ENCODE results near the gene NCOA3. TPM values are rescaled to one million over a fixed set of nuclear protein-coding genes. Genes with fewer than 3 reads are reported as not detected.
"Not testable (repeated sequence)": the region's sequence is repeated elsewhere in the genome, so short reads cannot be mapped to it uniquely, and the experiment has no call there.

Gene NCOA3
- total RNA-seq, 1 donor from 2014 or later: 17.9 TPM

DNA sequence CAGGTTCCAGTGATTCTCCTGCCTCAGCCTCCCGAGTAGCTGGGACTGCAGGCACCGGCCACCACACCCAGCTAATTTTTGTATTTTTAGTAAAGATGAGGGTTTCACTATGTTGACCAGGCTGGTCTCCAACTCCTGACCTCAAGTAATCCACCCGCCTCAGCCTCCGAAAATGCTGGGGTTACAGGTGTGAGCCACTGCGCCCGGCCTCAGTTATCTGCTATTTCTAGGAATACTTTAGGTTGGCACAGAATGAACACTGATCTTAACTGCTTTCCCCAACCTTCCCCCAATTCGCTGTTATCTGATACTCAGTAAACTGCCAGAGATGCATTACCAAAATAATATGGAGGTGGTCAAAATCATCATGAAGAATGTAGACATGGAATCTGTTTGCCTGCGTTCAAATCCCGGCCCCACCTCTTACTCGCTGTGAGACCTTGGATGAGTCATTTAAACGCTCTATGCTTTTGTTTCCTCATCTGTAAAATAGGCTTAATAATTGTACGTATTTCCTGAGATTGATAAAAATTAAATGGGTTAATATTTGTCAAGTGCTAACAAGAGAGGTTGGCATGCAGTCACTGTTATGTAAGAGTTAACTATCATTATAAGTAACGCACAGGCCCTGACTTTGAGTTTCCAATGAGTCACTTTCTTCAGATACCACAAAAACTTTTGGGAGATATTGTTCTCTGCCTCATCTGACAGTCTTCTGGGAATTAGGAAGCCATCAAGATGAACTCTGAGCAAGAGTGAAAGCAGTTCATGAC, 44.5 kb upstream of the NCOA3 start:
- no peak overlapping the region for H3K4me3 ChIP-seq (ENCODE audit: low read depth, low read length)
- DNase-seq (ENCODE audit: low read depth): no peak
- TF ChIP-seq, protein P1, sequence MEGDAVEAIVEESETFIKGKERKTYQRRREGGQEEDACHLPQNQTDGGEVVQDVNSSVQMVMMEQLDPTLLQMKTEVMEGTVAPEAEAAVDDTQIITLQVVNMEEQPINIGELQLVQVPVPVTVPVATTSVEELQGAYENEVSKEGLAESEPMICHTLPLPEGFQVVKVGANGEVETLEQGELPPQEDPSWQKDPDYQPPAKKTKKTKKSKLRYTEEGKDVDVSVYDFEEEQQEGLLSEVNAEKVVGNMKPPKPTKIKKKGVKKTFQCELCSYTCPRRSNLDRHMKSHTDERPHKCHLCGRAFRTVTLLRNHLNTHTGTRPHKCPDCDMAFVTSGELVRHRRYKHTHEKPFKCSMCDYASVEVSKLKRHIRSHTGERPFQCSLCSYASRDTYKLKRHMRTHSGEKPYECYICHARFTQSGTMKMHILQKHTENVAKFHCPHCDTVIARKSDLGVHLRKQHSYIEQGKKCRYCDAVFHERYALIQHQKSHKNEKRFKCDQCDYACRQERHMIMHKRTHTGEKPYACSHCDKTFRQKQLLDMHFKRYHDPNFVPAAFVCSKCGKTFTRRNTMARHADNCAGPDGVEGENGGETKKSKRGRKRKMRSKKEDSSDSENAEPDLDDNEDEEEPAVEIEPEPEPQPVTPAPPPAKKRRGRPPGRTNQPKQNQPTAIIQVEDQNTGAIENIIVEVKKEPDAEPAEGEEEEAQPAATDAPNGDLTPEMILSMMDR (conservative IDR thresholded peaks at IDR 0.05; ENCODE audit: low read depth, low read length): no peak

DNA sequence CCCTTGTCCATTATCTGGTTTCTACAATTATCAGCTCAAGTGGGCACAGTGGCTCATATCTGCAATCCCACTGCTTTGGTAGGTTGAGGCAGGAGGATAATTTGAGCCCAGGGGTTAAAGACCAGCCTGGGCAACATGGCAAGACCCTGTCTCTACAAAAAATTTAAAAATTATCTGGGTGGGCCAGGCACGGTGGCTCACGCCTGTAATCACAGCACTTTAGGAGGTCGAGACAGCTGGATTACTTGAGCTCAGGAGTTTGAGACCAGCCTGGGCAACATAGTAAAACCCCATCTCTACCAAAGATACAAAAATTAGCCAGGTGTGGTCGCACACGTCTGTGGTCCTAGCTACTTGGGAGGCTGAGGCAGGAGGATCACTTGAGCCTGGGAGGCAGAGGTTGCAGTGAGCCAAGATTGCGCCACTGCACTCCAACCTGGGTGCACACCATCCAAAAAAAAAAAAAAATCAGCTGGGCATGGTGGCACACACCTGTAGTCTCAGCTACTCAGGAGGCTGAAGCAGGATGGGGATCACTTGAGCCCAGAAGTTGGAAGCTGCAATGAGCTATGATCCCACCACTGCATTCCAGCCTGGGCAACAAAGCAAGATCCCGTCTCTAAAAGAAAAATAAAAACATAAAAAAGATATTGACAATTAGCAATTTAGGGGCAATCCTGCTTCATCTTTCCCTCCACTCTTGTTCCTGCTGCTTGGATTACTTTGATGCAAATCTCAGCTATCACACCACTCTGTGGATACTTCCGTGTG, 43.2 kb upstream of the NCOA3 start:
- H3K4me3 ChIP-seq (ENCODE audit: low read depth, low read length); DNase-seq (ENCODE audit: low read depth): not testable (repeated sequence)

DNA sequence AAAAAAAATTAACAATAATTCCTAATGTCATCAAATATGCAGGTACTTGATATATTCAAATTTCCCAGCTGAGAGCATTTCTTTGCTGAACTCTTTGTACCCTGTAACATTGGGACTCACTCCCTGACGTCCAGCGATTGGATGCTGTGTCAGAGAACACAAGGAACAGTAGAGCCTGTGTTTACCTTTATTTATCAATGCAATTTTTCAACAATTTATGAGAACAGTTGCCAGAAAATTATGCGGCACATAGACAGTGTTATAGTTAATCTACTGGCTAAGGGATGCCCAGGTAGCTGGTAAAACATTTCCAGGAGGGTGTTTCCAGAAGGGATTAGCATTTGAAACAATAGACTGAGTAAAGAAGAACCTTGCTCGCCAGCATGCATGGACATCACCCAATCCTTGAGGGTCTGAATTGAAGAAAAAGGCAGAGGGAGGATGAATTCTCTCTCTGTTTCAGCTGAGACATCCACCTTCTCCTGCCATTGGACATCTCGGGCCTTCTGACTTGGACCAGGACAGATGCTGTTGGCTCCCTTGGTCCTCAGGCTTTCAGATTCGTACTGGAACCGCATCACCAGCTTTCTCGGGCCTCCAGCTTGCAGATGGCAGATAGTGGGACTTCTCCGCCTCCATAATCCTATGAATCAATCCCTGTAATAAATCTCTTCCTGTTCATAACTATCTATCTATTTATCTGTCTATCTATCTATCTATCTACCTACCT, 42.2 kb upstream of the NCOA3 start:
- no peak for DNase-seq (ENCODE audit: low read depth)
- no peak overlapping the region for H3K4me3 ChIP-seq (ENCODE audit: low read depth, low read length)
- TF ChIP-seq, protein P1 (conservative IDR thresholded peaks at IDR 0.05; ENCODE audit: low read depth, low read length): no peak

GRCh38 chr20:47460761-47461112, 41.0 kb upstream of the NCOA3 start:
- DNase-seq (ENCODE audit: low read depth): not testable (repeated sequence)

DNA sequence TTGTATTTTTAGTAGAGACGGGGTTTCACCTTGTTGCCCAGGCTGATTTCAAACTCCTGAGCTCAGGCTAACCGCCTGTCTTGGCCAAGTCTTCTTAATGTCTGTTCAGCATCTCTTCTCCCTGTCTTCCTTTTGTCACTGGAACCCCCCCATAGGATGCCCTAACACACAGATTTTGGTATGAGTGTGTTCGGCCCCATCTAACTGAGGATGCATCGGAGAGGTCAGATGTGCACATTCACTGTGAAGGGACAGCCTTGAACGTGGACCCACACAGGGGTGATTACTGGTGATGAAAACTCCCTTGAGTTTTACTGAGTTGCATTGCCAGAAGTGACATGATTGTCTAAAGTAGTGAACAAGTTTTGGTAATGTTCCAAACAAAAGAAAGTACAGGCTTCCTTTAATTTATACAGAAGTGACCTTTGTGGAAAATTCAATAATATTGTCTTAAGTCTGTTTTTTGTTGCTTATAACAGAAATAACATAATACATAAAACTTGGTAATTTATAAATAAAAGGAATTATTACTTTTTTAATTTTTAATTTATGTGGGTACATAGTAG, 40.5 kb upstream of the NCOA3 start:
- TF ChIP-seq, protein P1 (conservative IDR thresholded peaks at IDR 0.05; ENCODE audit: low read depth, low read length): no peak
- no peak for DNase-seq (ENCODE audit: low read depth)
- no peak overlapping the region for H3K4me3 ChIP-seq (ENCODE audit: low read depth, low read length)

More at GRCh38 chr20:47460761-47461112, 41.0 kb upstream of the NCOA3 start:
- H3K4me3 ChIP-seq (ENCODE audit: low read depth, low read length): not testable (repeated sequence)

DNA sequence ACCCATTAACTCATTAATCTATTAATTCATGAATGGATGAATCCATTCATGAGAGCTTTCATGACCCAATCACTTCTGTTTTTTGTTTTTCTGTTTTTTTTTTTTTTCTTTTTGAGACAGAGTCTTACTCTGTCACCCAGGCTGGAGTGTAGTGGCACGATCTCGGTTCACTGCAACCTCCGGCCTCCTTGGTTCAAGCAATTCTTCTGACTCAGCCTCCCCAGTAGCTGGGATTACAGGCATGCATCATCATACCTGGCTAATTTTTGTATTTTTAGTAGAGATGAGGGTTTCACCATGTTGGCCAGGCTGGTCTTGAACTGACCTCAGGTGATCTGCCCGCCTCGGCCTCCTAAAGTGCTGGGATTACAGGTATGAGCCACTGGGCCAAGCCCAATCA, 39.8 kb upstream of the NCOA3 start:
- not testable (repeated sequence) for H3K4me3 ChIP-seq (ENCODE audit: low read depth, low read length); DNase-seq (ENCODE audit: low read depth)

- no peak overlapping the region for H3K4me3 ChIP-seq (ENCODE audit: low read depth, low read length)
- TF ChIP-seq, protein P1 (conservative IDR thresholded peaks at IDR 0.05; ENCODE audit: low read depth, low read length): peak; percentile 37
- peak; percentile 73 for DNase-seq (ENCODE audit: low read depth)
Measured at GRCh38 chr20:47464380-47465101, 37.1 kb upstream of the NCOA3 start.
